Activated CD8-positive, alpha-beta T cell treated with anti-CD3 and anti-CD28 coated beads for 36 hours (primary cell): ENCODE data around the gene DGKI. TPM values are rescaled to one million over a fixed set of nuclear protein-coding genes. Genes with fewer than 3 reads are reported as not detected.

Experiments used
- ATAC-seq: fragments of 200-7000 bp; cut with Tn5 transposase; one replicate; pipeline ENCODE4 v1.10.0; 2021; ENCODE audit warnings: mild to moderate bottlenecking, moderate library complexity
- CTCF ChIA-PET: fragments of 350-600 bp; sonication (Branson Sonifier 250); formaldehyde crosslinking; loops from one replicate; lab custom pipeline; 2021; ENCODE audit warnings: antibody characterized with exemption; lab: Charles Lee
- POLR2A ChIA-PET: fragments of 350-600 bp; sonication (Branson Sonifier 250); formaldehyde crosslinking; loops from one replicate; lab custom pipeline; 2021; ENCODE audit warnings: antibody characterized with exemption; lab: Charles Lee
- DNase-seq: peaks from one replicate; pipeline ENCODE4 v3.0.0-alpha.2; 2020
- H3K27ac Mint-ChIP-seq: one replicate; pipeline ENCODE4 v1.8.0; 2021; ENCODE audit warnings: mild to moderate bottlenecking, mixed read lengths
- H3K27me3 Mint-ChIP-seq: one replicate; pipeline ENCODE4 v1.8.0; 2021; ENCODE audit warnings: mixed read lengths
- H3K36me3 Mint-ChIP-seq: one replicate; pipeline ENCODE4 v1.8.0; 2021; ENCODE audit warnings: low read depth, mixed read lengths
- H3K4me1 Mint-ChIP-seq: one replicate; pipeline ENCODE4 v1.8.0; 2021; ENCODE audit warnings: low read depth, mixed read lengths
- H3K4me3 Mint-ChIP-seq: one replicate; pipeline ENCODE4 v1.8.0; 2021; ENCODE audit warnings: mild to moderate bottlenecking, moderate library complexity, mixed read lengths
- H3K9me3 Mint-ChIP-seq: one replicate; pipeline ENCODE4 v1.8.0; 2021; ENCODE audit warnings: mixed read lengths
- intact Hi-C: fragments of 100-400 bp; cut with micrococcal nuclease; formaldehyde crosslinking; loops from one replicate; pipeline ENCODE4 v1.10.0; 2022
- total RNA-seq, 2 experiments: library from RNA; stranded (reverse); gene quantifications; one replicate each; pipeline ENCODE4 v1.2.3, GENCODE V29; 2021
- TF ChIP-seq, protein P1 (sequence below): fragments of 200-600 bp; IDR thresholded peaks from one replicate; pipeline ENCODE4 v1.8.0; 2022; ENCODE audit warnings: antibody characterized with exemption, mild to moderate bottlenecking

Gene DGKI
- total RNA-seq, 2 experiments from 2014 or later: 0.38 to 0.65 TPM

- intact Hi-C loops: no loop called here
- no peaks in the 10 kb centered on the region for H3K4me1 Mint-ChIP-seq
- H3K27ac Mint-ChIP-seq: no peak overlapping the region
- DNase-seq (no peak), ATAC-seq (no peak)
- TF ChIP-seq, protein P1, sequence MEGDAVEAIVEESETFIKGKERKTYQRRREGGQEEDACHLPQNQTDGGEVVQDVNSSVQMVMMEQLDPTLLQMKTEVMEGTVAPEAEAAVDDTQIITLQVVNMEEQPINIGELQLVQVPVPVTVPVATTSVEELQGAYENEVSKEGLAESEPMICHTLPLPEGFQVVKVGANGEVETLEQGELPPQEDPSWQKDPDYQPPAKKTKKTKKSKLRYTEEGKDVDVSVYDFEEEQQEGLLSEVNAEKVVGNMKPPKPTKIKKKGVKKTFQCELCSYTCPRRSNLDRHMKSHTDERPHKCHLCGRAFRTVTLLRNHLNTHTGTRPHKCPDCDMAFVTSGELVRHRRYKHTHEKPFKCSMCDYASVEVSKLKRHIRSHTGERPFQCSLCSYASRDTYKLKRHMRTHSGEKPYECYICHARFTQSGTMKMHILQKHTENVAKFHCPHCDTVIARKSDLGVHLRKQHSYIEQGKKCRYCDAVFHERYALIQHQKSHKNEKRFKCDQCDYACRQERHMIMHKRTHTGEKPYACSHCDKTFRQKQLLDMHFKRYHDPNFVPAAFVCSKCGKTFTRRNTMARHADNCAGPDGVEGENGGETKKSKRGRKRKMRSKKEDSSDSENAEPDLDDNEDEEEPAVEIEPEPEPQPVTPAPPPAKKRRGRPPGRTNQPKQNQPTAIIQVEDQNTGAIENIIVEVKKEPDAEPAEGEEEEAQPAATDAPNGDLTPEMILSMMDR: no peak
- no peaks in the 10 kb centered on the region for H3K36me3 Mint-ChIP-seq
- H3K27me3 Mint-ChIP-seq: no peaks in the 10 kb centered on the region
- no peaks in the 10 kb centered on the region for H3K9me3 Mint-ChIP-seq
- POLR2A ChIA-PET: no interaction called here
- no peak overlapping the region for H3K4me3 Mint-ChIP-seq
- CTCF ChIA-PET: no interaction called here
These were observed 444.0 kb downstream of the DGKI start for GRCh38 chr7:137402536-137403352.

DNA sequence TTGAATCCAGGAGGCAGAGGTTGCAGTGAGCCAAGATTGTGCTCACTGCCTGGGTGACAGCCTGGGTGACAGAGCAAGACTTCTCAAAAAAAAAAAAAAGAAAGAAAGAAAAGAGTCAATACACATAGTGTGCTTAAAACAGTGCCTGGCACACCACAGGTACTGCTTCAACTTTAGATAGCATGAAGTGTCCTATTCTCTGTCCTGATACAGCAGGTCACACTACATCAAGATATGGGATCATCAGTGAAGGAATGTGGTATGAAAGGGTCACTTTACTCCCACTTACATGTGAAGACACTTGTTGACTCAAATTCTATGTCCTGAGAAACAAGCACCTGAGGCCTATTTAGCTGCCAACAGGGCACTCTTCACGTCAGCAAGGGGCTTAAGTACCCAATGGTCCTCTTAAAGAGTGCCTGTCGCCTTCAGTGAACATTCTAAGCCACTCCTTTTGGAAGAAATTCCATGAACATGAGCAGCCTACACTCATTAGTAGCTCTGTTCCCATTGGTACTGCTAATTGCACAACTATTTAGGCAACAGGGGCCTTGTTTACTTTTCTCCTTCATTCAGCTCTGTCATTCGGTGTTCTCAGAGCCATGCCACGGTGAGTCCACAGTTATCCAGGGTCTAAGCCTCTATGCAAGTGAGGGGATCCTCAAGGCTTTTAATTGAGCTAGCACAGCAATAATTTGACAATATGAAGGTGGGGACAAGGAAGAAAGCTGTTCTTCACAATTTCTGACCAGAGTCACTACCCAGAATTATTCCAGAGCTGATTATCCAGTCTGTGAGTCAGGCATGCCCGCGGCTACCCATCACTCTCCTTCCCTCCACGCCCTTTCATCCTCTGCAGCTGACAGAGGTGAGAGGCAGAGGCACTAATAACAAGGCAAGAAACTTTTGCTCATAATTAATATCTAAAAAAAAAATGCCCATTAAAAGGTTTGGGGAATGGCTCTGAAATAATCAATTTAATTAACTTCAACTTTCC, 446.6 kb downstream of the DGKI start:
- POLR2A ChIA-PET: no interaction called here
- intact Hi-C loops: no loop called here
- Mint-ChIP-seq H3K4me1 (no peaks in the 10 kb centered on the region), H3K27ac (no peak overlapping the region), H3K4me3 (no peak overlapping the region), H3K36me3 (no peaks in the 10 kb centered on the region), H3K27me3 (no peaks in the 10 kb centered on the region), H3K9me3 (no peaks in the 10 kb centered on the region)
- CTCF ChIA-PET: no interaction called here
- ATAC-seq (no peak), DNase-seq (no peak)
- TF ChIP-seq, protein P1: no peak

- POLR2A ChIA-PET: no interaction called here
- CTCF ChIA-PET: no interaction called here
- ATAC-seq (no peak), DNase-seq (no peak)
- TF ChIP-seq, protein P1: no peak
- intact Hi-C loops: no loop called here
- Mint-ChIP-seq H3K27ac (no peak overlapping the region), H3K9me3 (peaks cover 3% of the 10 kb centered on the region), H3K4me1 (no peaks in the 10 kb centered on the region), H3K27me3 (peaks cover 2% of the 10 kb centered on the region), H3K36me3 (no peaks in the 10 kb centered on the region), H3K4me3 (no peak overlapping the region)
These were observed 450.7 kb downstream of the DGKI start for GRCh38 chr7:137396051-137396450.

- H3K27ac Mint-ChIP-seq: no peak overlapping the region
- H3K4me1 Mint-ChIP-seq: no peaks in the 10 kb centered on the region
- intact Hi-C loops: no loop called here
- H3K36me3 Mint-ChIP-seq: no peaks in the 10 kb centered on the region
- CTCF ChIA-PET: no interaction called here
- peaks cover 2% of the 10 kb centered on the region for H3K27me3 Mint-ChIP-seq
- no peak for ATAC-seq
- no peak for DNase-seq
- POLR2A ChIA-PET: no interaction called here
- TF ChIP-seq, protein P1: no peak
- H3K4me3 Mint-ChIP-seq: no peak overlapping the region
- H3K9me3 Mint-ChIP-seq: peaks cover 3% of the 10 kb centered on the region
These were observed 451.4 kb downstream of the DGKI start for GRCh38 chr7:137395420-137395819.
